Cortex of kidney (tissue), 1 donor: ENCODE results near the gene EIF2D.

ENCODE experiments used
- DNase-seq: peaks from one replicate; lab custom pipeline; 2025; lab: John Stamatoyannopoulos, UW

The EIF2D gene

DNA sequence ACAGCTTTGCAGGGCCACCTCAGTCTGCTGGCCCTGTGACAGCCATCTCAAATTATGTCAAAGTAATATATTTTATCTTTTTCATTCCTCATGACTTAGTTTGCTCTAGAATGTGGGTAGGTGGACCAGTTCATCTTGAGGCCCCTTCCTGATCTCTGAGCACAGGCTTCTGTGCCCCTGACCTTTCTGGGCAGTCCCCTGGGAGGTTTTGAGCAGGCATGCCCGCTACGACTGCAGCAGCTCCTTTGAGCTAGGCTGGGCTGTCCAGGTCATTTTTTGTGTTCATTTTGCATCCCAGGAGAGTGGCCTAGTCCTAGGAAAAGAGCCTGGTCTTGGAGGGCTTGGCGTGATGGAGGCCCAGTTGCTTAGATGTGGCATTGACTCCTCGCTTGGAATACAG lies 42.7 kb downstream of the EIF2D start:
- DNase-seq = no peak

GRCh38 chr1:206568779-206569352 lies 43.4 kb downstream of the EIF2D start:
- DNase-seq = no peak

- no peak for DNase-seq
Measured at GRCh38 chr1:206568256-206568655, 44.0 kb downstream of the EIF2D start.

- DNase-seq = no peak
Measured at GRCh38 chr1:206566999-206567398, 45.3 kb downstream of the EIF2D start.

- no peak for DNase-seq
Measured at GRCh38 chr1:206565995-206566394, 46.3 kb downstream of the EIF2D start.

GRCh38 chr1:206563367-206564207 lies 48.7 kb downstream of the EIF2D start:
- DNase-seq = no peak

- no peak for DNase-seq
Measured at GRCh38 chr1:206560007-206560716, 52.1 kb downstream of the EIF2D start.

- DNase-seq = no peak
Measured at GRCh38 chr1:206559672-206559995, 52.6 kb downstream of the EIF2D start.

DNA sequence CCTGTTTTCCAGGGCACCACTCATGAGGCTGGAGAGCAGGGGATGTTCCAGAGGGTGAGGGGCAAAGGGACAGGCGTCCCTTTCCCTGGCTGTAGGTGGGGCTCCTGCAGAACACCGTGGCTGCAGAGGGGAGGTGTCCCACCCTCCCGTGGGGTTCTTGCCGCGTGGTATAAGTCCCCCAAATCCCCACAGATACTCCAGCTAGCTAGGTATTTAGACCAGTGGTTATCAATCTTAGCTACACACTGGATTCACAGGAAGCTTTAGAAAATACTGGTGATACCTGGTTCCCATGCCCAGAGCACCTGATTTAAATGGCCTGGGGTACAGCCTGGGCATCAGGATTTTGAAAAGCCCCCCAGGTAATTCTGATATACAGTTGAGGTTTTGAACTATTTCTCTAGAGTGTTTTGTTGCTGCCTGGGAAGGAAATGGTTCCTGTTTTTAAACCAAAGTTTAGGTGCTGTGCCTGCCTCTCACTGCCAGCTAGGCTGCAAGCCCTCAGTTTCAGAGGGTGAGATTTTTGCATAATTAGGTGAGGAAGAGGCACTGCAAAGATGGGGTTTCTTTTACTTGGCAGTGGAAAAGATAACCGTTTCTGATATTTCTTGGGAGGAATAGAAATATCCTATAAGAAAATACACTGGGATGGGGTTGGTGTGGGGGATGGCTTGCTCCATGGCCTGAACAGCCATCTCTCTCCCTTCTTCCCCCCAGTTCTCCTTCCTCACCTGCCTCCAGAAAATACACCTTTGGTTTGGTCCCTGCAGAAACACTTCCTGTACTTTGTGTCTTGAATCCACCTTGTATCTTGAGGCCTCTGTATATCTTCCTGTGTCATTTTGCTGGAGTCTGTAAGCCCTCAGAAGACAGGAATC lies 53.2 kb downstream of the EIF2D start:
- DNase-seq = no peak

DNA sequence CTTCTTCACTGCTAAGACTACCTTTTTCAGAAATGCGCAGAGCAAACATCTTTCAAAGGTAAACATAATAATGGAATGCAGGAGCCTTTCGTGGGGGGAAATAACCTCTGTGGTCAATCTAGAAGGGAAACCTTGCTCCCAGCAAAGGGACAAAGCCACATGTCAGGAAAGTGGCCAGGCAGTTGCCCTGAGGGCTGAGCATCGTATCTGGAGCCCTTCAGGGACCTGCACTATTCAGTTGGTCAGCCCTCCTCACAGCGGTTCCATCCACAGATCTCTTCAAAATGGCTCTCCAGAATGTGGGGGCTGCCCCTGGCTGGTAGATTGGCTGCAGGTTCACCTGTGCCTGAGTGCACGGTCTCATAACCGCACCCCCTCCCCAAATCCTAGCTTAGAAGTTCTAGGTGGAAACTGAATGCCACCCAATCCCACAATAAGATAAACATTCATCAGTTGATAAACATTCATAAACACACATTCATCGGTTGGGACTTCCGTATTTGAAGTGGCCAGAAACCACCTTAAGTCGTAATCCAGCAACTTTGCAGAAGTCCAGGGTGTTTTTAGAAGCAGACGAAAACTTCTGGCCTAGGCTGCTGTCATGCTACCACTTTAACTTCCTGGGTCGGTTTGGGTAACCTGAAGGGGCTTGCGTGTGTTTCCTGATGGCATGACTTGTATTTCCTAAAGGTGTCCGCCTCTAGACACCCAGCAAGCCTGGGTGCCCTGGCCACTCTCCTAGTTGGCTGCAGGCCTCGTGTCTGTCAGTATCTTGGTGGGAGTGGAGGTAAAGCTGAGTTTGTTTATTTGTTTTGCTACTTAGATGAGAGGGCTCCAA lies 54.4 kb downstream of the EIF2D start:
- DNase-seq = no peak

GRCh38 chr1:206556750-206557635 lies 55.3 kb downstream of the EIF2D start:
- DNase-seq = no peak

GRCh38 chr1:206556047-206556749 lies 56.1 kb downstream of the EIF2D start:
- DNase-seq = no peak

DNA sequence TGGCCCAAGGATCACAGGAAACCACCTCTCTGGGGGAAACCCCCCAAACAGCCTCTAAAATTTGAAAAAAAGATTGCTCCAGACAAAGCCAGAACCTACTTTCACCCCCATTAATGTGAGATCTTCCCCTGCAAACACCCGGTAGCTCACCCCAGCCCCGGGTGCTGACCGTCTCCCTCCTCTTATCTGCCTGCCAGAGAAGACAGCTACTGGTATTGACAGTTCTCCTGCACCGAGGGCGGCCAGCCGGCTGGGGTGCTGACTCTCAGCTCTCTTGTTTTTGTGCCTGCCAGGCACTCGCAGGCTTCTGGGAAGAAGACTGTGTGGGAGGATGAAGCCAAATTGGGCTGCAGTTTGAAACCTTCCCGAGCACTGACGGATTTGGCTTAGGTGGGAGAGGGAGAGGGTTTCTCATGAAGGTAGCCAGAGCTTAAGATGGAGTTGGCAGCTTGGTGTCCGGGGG lies 56.8 kb downstream of the EIF2D start:
- no peak for DNase-seq

DNA sequence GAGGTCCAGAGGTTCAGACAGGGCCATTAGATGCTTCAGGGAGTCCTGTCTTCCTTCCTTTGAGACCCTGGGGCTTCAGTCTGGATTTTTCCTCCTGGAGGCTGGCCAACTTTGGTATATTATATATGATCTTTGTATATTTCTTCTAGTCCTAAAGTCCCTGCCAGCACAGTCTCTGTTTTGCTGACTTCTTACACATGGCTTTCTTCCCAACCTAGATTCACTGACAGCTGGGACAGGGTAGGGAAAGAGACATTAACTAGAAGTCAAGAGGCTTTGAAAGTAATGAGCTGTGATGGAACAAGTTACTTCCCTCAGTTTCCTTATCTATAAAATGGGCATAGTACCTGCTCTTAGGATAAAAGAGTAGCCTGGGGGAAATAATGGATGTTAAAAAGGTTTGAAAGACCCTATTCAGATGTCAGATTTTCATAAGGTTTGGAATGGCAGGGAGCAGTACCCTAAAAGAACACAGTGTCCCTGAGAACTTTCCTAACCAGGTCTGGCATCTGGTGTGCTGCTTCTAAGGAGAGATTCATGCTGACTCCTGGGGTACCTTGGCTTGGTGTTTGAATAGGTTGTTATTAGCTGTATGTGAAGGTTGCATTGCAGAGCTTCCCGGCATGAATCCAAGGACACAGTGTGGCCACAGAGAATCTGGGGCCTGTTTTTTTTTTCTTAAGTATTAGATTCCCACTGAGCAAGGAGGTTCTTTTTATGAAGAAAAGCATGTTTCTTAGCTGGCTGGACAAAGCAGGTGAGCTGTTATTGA lies 57.4 kb downstream of the EIF2D start:
- no peak for DNase-seq

GRCh38 chr1:206554211-206554610 lies 58.1 kb downstream of the EIF2D start:
- no peak for DNase-seq

GRCh38 chr1:206551986-206552326 lies 60.3 kb downstream of the EIF2D start:
- DNase-seq = no peak

GRCh38 chr1:206551296-206551985 lies 60.8 kb downstream of the EIF2D start:
- DNase-seq = no peak

GRCh38 chr1:206550446-206550845 lies 61.8 kb downstream of the EIF2D start:
- DNase-seq = no peak
